Stimulated activated CD8-positive, alpha-beta memory T cell treated with anti-CD3 and anti-CD28 coated beads, Interleukin-12 subunit alpha, Interleukin-12 subunit beta, amount 100 ng/mL, for 4 hours (primary cell): ENCODE results near the gene THADA.
"Not testable (repeated sequence)": the region's sequence is repeated elsewhere in the genome, so short reads cannot be mapped to it uniquely, and the experiment has no call there.

ENCODE experiments used
- DNase-seq: peaks from one replicate; pipeline ENCODE4 v3.0.0-alpha.2; 2020; ENCODE audit warnings: low read depth

The THADA gene

DNA sequence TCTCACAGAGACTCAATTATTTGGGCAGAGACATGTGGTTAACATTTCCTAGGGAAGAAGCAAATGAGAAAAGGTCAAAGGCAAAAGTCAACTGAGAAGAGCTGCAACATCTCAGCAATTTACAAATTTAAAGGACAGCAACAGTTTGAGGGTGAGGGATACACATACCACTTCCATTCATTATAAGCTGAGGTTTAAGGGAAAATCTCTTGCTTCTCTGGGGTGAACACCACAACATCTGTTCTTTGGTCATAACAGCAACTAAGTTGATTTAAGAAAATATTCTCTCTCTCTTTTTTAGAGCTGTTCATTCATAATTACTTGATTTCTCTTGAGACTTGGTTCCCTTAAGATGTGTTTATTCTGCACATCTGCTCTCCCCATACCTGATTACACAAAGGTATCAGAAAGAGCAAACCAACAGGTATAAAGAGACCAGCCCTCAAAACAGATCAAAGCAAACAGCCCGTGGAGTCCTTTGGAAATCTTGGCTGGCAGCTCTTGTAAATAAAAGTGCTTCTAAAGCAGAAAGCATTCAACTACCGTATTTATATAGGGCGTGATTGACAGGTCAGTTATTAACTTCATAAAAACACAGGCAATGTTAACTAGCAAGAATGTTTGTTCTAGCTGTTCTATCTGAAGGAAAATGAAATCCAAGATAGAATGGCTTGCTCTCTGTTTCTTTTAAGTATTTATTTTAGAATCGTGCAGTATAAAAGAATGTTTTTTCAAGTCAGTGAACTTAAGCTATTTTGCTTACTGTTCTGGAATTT, 132.8 kb downstream of the THADA start:
- DNase-seq = no peak

DNA sequence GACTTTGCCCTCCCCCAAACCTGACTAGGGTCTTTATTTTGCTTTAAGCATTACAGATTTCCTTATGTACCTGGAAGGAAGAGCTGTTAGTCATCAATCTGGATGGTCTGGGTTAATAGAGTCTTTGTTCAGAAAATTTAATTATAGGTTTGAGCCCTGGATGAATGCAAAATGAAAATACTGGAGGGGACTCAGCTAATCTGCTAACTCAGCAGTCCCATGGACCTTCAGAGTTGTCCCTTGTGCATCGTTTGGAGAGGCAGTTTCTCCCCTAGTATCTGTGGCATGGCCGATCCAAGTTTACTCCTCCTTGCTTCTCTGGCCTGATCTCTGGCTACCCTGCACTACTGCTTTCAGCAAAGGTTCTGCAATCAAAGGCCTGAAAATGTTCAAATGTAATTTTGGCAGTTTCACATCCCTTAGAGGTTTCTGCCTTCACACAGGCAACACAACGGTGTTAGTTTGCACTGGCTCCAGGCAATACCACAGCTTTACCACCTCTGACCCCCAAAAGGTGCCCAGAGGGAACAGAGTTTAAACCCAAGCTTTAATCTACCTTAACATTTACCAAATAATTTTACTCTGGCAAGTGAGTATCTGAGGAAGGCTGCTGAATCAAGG, 134.3 kb downstream of the THADA start:
- DNase-seq = no peak

- DNase-seq = no peak
Observed at GRCh38 chr2:43460611-43461365, 135.1 kb downstream of the THADA start.

DNA sequence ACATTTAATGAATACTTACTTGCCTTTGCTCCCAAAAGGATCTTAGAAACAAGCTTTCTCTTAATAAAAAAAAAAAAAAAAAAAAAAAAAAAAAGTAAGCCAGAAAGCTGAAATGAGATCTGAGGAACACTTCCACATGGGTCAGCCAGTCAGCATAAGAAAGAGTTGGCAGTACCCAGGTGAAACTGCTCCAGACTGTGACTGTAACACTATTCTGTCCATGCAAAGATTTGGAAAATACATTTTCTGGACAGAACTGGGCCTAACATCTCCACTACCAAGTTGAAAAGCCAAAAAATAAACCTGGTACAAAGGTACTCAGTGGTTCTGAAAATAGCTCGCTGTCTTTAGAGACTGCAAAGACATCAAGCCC, 135.7 kb downstream of the THADA start:
- DNase-seq = no peak

GRCh38 chr2:43459446-43460173, 136.2 kb downstream of the THADA start:
- DNase-seq = no peak

GRCh38 chr2:43458014-43458628, 137.7 kb downstream of the THADA start:
- DNase-seq = no peak

DNA sequence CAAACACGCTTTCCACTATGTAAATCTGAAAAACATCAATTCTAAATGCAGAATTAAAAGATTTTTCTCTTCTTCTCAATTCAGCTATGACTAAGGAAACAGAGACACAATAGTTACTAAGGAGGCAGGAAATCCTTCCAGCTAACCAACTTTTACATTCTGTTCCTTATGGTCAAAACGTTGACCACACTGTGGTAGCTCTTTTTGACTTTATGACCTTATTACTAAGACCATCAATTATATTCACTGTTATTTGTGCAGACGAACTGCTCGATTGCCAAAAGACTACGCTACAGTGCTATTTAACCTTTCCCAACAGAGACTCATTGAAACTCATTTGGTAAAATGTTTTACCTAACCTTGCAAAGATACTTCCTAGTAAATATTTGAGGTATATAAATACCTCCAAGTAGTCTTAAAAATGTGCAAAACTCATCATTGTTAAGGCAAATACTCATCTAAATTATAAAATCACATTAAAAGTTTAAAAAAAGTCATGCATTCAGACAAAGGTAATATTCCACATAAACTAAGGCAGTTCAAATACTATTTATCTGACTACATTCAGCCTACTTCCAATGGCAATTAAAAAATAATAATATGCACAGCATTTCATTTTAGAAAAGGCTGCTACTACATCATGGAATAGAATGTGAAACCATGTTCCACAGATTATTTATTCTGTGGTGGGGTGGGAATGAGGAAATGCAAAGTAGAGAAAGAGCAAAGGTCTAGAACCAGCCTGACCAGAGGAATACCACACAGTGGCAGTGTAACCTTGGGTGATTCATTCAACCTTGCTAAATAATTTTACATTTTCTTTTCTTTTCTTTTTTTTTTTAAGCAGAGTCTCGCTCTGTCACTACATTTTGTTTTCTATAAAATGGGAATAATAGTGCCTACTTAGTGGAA, 139.9 kb downstream of the THADA start:
- no peak for DNase-seq

- no peak for DNase-seq
Observed at GRCh38 chr2:43455296-43455695, 140.5 kb downstream of the THADA start.

- no peak for DNase-seq
Observed at GRCh38 chr2:43454791-43455190, 141.0 kb downstream of the THADA start.

DNA sequence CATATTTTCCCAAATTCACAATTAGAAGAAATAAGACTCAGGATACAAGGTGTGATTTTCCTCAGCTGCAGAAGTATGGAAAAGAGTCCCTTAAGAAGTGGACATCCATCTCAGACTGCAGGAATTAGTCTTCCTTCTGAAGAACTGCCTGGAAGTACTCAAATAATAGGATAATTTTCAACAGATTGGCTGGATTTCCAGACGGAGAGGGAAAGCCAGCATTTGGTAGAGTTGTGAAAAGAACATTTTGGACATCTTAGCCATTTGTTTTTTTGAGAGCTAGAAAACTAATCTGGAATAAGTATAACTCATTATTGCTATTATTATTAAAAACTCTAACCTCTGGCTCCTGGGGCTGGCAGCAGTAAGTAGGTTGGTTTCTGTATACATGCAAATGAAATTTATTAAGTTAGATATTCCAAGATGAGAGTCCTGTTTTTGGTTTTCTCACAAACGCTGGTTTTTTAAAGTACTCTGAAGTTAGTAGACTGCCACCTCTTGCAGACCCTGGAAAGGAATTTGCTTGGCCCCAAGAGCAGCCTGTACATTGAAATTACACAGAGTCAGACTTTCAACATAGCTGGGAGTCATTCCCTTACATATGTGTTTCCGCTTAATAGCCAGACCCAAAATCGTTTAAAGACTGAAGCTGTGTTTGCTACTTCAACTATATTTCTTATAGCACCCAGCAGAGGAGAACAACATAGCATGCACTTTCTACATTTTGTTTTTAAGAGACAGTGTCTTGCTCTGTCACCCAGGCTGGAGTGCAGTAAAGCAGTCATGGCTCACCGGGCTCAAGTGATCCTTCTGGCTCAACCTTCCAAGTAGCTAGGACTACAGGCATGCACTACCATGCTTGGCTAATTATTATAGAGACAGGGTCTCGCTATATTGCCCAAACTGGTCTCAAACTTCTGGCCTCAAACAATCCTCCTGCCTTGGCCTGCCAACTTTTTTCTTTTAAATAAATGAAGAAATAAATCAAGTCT, 142.4 kb downstream of the THADA start:
- no peak for DNase-seq

- no peak for DNase-seq
Observed at GRCh38 chr2:43452318-43452731, 143.5 kb downstream of the THADA start.

DNA sequence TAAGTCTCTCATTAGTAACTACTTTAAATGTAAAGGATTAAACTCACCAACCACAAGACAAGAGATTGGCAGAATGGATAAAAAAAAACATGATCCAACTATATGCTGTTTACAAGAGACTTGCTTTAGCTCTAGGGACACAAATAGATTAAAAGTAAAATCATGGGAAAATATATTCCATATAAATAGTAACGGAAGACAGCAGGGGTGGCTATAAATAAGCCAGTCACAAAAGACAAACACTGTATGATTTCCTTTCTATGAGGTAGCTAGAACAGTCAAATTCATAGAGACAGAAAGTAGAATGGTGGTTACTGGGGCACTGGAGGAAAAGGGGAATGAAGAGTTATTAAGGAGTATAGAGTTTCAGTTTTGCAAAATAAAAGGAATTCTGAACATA, 145.2 kb downstream of the THADA start:
- no peak for DNase-seq

GRCh38 chr2:43448822-43449110, 147.1 kb downstream of the THADA start:
- no peak for DNase-seq

DNA sequence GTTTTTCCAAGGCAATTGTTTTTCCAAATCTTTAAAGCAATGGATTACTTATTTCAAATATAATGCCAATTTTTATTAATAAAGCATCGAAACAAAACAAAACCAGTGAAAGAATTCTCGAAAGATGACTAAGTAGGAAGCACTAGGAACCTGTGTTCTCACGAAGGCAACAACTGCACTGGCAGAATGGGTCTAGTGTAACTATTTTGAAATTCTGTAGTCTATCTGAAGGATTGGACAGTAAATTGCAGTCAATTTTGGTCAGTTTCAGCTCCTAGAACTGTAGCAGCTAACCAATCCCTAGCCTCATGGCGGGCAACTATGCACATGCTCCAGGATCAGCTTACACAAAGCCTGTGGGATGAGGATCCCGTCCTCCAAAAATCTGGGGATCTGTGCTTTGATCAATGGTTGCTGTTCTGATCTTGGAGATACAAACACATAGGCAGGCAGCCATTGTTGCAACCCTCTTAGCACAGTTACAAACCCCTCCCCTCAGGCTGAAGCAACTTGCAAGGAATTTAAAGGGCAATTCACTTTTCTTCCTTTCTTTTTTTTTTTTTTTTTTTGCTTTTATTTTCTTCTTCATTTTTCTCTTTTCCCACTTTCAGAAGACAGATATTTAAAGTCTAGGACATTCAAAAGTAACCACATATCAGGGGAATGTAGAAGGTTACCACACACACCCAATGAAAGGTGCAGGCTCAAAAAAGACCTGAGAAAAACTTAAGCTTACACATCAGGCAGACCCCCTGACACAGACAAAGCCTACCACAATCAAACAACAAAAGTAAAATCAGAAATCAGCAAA, 147.6 kb downstream of the THADA start:
- DNase-seq = no peak

DNA sequence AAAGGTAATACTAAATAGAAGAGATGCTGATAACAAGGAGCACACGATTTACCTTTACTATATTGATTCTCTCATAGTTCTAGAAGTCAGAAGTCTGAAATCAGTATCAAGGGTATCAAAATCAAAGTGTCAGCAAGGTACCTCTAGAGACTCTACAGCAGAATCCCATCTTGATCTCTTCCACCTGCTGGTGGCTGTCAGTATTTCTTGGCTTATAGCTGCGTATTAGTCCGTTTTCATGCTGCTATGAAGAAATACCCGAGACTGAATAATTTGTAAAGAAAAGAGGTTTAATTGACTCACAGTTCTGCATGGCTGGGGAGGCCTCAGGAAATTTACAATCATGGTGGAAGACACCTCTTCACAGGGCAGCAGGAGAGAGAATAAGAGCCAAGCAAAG, 149.1 kb downstream of the THADA start:
- not testable (repeated sequence) for DNase-seq

GRCh38 chr2:43445781-43446180, 150.1 kb downstream of the THADA start:
- no peak for DNase-seq

DNA sequence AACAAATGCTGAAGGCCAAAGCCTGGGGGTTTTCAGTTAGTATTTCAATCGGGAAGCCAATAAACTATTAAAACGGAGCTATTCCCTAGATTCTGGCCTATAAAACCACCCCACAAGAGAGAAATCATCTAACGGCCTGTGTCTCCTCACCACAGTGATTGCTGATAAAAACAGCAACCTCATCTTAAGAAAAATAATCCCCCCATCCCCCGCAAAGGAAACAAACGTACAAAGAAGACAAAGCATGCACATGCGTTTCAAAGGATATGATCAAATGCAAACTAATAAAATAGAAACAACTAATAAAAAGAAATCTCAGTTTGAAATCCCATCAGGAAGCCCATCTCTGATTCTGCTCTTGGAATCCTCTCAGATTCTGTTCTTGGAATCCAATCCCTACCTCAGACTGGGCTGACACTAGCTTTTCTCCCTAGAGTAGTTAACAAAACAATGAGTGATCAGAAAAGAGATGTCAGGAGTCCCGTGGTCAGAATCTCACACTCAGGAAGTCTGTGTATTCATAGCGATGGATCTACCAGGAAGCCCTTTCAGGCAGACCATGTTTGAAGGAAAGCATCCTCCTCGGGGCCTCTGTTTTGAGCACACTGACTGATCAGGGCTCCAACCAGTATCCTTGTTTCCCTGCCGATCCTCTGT, 150.7 kb downstream of the THADA start:
- DNase-seq = no peak

- DNase-seq = no peak
Observed at GRCh38 chr2:43443282-43443681, 152.6 kb downstream of the THADA start.

- no peak for DNase-seq
Observed at GRCh38 chr2:43441195-43441594, 154.6 kb downstream of the THADA start.
